Measurements from ENCODE around the gene RAVER2.

RAVER2 gene

DNA sequence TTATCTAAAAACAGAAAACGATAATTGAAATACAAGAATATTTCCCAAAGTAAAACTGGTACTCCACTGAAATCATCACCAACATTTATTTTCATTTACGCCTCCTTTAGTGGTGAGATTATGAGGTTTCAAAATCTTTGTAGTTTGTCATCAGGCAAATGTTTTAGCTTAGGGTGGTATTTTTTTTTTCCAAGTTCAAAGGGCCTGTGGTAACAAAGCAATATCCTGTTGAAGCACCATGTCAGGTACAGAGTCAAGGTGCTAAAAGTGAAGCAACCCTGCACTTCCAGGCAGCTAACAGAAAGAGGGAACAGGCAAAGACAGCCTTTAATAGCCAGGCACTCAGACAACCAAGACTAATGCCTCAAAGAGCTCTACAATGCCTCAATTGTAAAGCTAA, 132.3 kb downstream of the RAVER2 start:
- no peak for DNase-seq (ENCODE audit: low spot score)
- FAIRE-seq: no peak

DNA sequence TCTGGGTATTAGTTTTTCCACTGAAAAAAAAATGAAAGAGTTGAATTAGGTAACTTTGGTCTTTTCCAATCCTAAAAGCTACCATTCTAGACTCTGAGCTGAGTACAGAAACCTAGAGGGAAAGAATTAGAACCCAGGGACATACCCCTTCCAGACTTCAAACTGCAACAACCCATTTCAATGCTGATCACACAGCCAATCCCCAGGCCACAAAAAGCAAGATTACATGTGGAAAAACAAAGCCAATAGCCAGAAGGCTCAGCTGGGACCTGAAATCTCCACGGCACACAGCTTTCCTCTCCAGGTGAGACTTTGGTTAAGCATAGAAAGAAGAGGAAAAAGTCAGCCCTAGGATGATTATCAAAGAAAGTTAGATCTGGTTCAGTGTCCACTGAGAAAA, 132.7 kb downstream of the RAVER2 start:
- no peak for FAIRE-seq
- DNase-seq (ENCODE audit: low spot score): no peak

DNA sequence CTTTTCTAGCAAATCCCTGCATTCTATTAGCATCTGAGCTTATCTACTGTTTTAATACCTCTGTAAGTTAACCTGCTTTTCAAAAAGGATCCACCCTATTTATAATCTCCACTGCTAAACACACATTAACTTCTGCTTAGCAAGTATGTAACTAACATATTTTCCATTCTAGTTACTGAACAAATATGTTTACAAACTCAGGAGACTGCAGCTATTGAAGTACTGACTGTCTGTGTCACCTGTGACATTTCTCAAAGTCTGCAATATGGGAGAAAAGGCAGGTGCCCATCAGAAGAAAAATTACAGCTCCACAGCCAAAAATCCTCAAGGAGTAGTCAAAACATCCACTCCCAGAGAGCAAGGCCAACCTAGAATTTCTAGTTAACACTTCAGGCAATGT, 133.2 kb downstream of the RAVER2 start:
- DNase-seq (ENCODE audit: low spot score): no peak
- no peak for FAIRE-seq

DNA sequence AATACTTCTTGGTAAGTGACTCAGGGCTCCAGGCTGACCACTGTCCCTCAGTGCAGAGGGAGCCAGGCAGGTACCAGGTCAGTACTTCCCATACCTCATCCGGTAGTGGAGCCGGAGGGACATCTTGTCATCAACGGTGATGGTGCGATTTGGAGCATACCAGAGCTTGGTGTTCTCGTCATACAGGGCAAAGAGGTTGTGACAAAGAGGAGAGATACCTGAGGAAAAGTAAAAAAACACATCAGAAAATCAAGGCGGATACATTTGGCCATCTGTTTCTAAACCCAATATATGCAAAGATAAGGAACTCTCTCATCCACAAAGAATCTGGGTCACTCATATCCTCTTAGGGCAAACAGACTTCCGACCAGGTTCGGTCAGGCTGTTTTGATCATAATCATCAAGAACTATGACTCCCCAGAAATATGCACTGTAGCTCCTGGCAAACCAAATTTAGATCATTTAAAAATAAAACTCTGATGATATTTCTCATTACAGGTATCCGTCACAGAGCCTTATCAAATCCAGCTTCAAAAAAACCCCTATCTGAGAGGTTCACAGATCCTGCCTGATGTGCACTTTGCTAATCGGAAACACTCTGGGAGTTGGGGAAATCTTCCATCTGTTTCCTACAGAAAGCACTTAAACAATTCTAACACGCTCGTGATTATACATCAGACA, 134.2 kb downstream of the RAVER2 start:
- FAIRE-seq (no peak), DNase-seq (ENCODE audit: low spot score) (no peak)

DNA sequence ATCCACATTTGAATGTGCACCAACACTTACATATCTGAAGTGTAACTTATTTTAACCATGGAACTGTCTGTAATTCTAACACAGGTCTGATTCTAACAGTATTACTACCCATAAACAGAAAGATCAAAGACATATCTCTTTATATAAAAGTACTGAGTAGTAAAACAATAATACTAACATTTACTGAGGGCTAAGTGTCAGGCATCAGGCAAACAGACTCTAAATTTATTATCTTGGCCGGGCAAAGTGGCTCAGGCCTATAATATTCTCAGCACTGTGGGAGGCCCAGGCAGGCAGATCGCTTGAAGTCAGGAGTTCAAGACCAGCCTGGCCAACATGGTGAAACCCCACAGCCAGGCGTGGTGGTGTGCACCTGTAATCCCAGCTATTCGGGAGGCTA, 135.6 kb downstream of the RAVER2 start:
- DNase-seq (ENCODE audit: low spot score) (no peak), FAIRE-seq (no peak)

DNA sequence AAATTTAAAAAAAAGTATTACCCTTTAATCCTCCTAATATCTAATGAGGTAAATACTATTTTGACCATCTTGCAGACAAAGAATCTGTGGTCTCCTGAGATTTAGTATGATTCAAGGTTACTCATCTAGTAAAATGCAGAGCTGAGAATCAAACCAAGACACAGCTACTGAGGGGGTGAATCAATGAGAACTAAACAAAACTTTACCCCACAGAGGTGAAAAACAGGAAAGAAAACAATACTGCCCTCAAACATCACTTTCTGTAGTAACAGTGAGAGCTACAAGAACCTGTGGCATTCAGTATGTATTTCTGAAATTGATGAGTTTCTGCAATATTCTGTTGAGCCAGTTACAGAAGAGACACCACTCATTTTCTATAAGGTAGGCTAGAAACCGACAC, 136.4 kb downstream of the RAVER2 start:
- peak; percentile 85 for FAIRE-seq
- peak; percentile 44 for DNase-seq (ENCODE audit: low spot score)
